ENCODE data around the gene GRK5. TPM values are rescaled to one million over a fixed set of nuclear protein-coding genes. Genes with fewer than 3 reads are reported as not detected.

GRK5 gene
- total RNA-seq, 2 donors from 2014 or later = 9.1 to 11.9 TPM

DNA sequence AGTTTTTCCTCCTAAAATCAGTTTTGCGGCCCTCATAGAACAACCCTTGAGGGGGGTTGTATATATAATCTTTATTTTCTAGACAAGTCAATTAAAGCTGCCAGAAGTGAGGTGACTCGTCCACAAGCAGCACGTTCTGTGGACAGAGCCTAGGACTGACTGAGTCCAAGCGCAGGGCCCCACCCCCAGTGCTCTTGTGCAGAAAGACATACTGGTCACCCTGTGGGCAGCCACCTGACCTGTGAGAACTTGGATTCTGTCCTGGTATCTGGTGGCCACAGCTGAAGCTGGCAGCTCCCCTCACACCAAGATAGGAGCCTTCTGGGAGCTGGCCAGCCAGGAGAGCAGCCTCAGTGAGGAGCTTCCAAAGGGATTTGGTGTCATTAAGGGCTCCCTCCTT, 89.3 kb downstream of the GRK5 start:
- WGBS, 2 experiments (ENCODE audit: insufficient coverage in 1 of 2, insufficient read length in 1 of 2) = 92 to 100% methylated on average over 3 to 4 of the region's 4 CpGs
- Mint-ChIP-seq H3K9me3 (peaks cover 16% of the 10 kb centered on the region), H3K27me3 (ENCODE audit: insufficient read depth) (peaks cover 6% of the 10 kb centered on the region), H3K4me3 (no peak overlapping the region), H3K4me1 (peaks cover 19% of the 10 kb centered on the region), H3K36me3 (ENCODE audit: low read depth) (peaks cover 8% of the 10 kb centered on the region), H3K27ac (no peak overlapping the region)
- no peak for DNase-seq
- H3K36me3 ChIP-seq (ENCODE audit: control insufficient read depth, insufficient read depth, low read length) = no peaks in the 10 kb centered on the region
- TF ChIP-seq, protein P1, sequence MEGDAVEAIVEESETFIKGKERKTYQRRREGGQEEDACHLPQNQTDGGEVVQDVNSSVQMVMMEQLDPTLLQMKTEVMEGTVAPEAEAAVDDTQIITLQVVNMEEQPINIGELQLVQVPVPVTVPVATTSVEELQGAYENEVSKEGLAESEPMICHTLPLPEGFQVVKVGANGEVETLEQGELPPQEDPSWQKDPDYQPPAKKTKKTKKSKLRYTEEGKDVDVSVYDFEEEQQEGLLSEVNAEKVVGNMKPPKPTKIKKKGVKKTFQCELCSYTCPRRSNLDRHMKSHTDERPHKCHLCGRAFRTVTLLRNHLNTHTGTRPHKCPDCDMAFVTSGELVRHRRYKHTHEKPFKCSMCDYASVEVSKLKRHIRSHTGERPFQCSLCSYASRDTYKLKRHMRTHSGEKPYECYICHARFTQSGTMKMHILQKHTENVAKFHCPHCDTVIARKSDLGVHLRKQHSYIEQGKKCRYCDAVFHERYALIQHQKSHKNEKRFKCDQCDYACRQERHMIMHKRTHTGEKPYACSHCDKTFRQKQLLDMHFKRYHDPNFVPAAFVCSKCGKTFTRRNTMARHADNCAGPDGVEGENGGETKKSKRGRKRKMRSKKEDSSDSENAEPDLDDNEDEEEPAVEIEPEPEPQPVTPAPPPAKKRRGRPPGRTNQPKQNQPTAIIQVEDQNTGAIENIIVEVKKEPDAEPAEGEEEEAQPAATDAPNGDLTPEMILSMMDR (conservative IDR thresholded peaks at IDR 0.05) = no peak
- H3K9ac ChIP-seq (ENCODE audit: extremely low read depth, low read length, poor library complexity, severe bottlenecking) = no peak overlapping the region
- peaks cover 7% of the 10 kb centered on the region for H3K27me3 ChIP-seq (ENCODE audit: control insufficient read depth, insufficient read depth, low read length, poor library complexity, severe bottlenecking)
- H3K27ac ChIP-seq (ENCODE audit: low read depth, low read length) = no peak overlapping the region
- H3K4me1 ChIP-seq (ENCODE audit: control insufficient read depth, insufficient read depth, low read length) = peaks cover 5% of the 10 kb centered on the region
- H3K4me3 ChIP-seq (ENCODE audit: low read length) = no peak overlapping the region
- peaks cover 9% of the 10 kb centered on the region for H3K9me3 ChIP-seq (ENCODE audit: control insufficient read depth, low read length)

DNA sequence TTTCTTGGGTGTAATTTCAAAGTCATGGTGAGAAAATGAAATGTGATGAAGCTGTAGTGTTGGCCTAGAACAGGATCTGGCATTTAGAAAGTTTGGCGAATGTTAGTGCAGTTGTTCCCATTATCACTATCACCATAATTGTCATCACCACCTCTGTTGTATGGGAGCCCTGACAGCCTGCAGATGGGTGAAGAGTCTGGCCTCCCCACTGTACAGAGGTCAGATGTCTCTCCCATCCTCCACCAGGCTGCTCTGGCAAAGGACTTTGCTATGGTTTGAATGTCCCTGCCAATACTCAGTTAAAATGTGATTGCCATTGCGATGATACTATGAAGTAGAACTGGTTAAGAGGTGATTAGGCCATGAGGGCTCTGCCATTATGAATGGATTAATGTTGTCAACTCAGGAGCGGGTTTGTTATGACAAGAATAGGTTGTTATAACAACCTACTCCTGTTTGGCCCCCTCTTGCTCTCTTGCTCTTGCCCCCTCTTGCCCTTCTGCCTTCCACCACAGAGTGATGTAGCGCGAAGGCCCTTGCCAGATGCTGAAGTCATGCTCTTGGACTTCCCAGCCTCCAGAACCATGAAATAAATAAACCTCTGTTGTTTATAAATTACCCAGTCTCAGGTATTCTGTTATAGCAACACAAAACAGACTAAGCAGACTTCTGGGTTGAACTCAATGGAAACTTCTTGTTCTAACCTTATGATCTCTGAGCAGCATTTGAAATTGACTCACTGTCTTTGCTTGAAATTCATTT, 90.0 kb downstream of the GRK5 start:
- no peak overlapping the region for H3K4me3 ChIP-seq (ENCODE audit: low read length)
- H3K36me3 ChIP-seq (ENCODE audit: control insufficient read depth, insufficient read depth, low read length) = no peaks in the 10 kb centered on the region
- H3K27me3 Mint-ChIP-seq (ENCODE audit: insufficient read depth) = peaks cover 3% of the 10 kb centered on the region
- H3K9me3 Mint-ChIP-seq = peaks cover 16% of the 10 kb centered on the region
- H3K4me1 ChIP-seq (ENCODE audit: control insufficient read depth, insufficient read depth, low read length) = peaks cover 5% of the 10 kb centered on the region
- H3K27ac ChIP-seq (ENCODE audit: low read depth, low read length) = no peak overlapping the region
- H3K4me1 Mint-ChIP-seq = peaks cover 19% of the 10 kb centered on the region
- WGBS, 2 experiments (ENCODE audit: insufficient coverage in 1 of 2, insufficient read length in 1 of 2) = 96 to 100% methylated on average over 3 to 5 of the region's 5 CpGs
- no peak overlapping the region for H3K4me3 Mint-ChIP-seq
- peaks cover 8% of the 10 kb centered on the region for H3K36me3 Mint-ChIP-seq (ENCODE audit: low read depth)
- H3K27ac Mint-ChIP-seq = no peak overlapping the region
- H3K9me3 ChIP-seq (ENCODE audit: control insufficient read depth, low read length) = peaks cover 9% of the 10 kb centered on the region
- DNase-seq = no peak
- H3K27me3 ChIP-seq (ENCODE audit: control insufficient read depth, insufficient read depth, low read length, poor library complexity, severe bottlenecking) = peaks cover under 1% of the 10 kb centered on the region
- no peak overlapping the region for H3K9ac ChIP-seq (ENCODE audit: extremely low read depth, low read length, poor library complexity, severe bottlenecking)
- TF ChIP-seq, protein P1 (conservative IDR thresholded peaks at IDR 0.05) = no peak

DNA sequence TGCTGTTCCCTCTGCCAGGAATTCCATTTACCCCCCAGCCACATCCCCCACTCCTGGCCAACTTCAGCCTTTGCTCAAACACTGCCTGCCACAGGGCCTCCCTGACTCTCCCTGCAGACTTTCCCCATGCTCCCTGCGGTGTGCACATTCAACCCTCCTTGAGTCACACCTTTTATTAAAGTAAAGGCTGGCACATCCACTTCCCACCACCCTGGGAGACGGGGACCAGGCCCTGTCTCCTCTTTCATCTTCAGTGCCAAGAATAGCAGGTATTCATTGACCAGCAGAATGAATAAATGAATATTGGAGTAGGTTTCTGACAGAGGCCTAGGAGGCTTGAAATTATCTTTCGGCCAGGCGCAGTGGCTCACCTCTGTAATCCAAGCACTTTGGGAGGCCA, 91.4 kb downstream of the GRK5 start:
- H3K4me3 Mint-ChIP-seq = no peak overlapping the region
- H3K27me3 Mint-ChIP-seq (ENCODE audit: insufficient read depth) = no peaks in the 10 kb centered on the region
- 77 to 100% methylated on average over 2 to 4 of the region's 4 CpGs for WGBS, 2 experiments (ENCODE audit: insufficient coverage in 1 of 2, insufficient read length in 1 of 2)
- Histone ChIP-seq H3K36me3 (ENCODE audit: control insufficient read depth, insufficient read depth, low read length) (no peaks in the 10 kb centered on the region), H3K4me3 (ENCODE audit: low read length) (no peak overlapping the region), H3K4me1 (ENCODE audit: control insufficient read depth, insufficient read depth, low read length) (peaks cover 9% of the 10 kb centered on the region), H3K9ac (ENCODE audit: extremely low read depth, low read length, poor library complexity, severe bottlenecking) (no peak overlapping the region), H3K27ac (ENCODE audit: low read depth, low read length) (no peak overlapping the region), H3K9me3 (ENCODE audit: control insufficient read depth, low read length) (peaks cover 9% of the 10 kb centered on the region), H3K27me3 (ENCODE audit: control insufficient read depth, insufficient read depth, low read length, poor library complexity, severe bottlenecking) (no peaks in the 10 kb centered on the region)
- TF ChIP-seq, protein P1 (conservative IDR thresholded peaks at IDR 0.05) = no peak
- peaks cover 8% of the 10 kb centered on the region for H3K36me3 Mint-ChIP-seq (ENCODE audit: low read depth)
- H3K9me3 Mint-ChIP-seq = peaks cover 16% of the 10 kb centered on the region
- H3K27ac Mint-ChIP-seq = no peak overlapping the region
- peaks cover 10% of the 10 kb centered on the region for H3K4me1 Mint-ChIP-seq
- DNase-seq = no peak

All from endodermal cell (in vitro differentiated cells).